Suprapubic skin (tissue), 3 donors: ENCODE results near the gene CYP4F11.

Experiments used
- EP300 ChIP-seq: sonication (generic); formaldehyde crosslinking; IDR thresholded peaks from one replicate; pipeline ENCODE4 v1.6.1; 2017; ENCODE audit warnings: antibody characterized with exemption
- POLR2A ChIP-seq, 2 donors: fragments of 450-650 bp; IDR thresholded peaks; one replicate each; pipeline ENCODE4 v1.6.1; 2017; ENCODE audit warnings: antibody characterized with exemption in 2 of 2, mild to moderate bottlenecking in 2 of 2, moderate library complexity in 2 of 2
- TF ChIP-seq, protein P1 (sequence below), 2 donors: fragments of 200-600 bp in 1 of 2; fragments of 450-650 bp in 1 of 2; sonication (generic) in 1 of 2; IDR thresholded peaks; one replicate each; pipeline ENCODE4 v1.5.1; 2016 to 2019; ENCODE audit warnings: antibody characterized with exemption in 2 of 2, mild to moderate bottlenecking in 1 of 2, moderate library complexity in 1 of 2

DNA sequence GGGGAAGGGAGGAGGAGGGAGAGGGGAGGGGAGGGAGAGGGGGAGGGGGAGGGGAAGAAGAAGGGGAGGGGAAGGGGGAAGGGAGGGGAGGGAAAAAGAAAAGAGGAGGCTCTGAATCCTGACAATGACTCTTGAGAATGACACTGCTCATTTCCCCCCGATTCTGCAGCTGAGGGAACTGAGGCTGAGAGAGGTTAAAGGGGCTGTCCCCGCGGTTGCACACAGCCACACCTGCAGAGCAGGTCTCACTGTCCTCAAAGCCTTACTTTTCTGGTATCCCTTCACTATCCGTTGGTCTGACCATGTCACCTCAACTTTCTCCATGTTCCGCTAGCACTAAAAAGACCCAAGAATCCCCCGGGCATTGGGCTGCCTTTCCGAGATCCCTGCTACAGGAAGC lies 71.9 kb downstream of the CYP4F11 start:
- TF ChIP-seq, protein P1, sequence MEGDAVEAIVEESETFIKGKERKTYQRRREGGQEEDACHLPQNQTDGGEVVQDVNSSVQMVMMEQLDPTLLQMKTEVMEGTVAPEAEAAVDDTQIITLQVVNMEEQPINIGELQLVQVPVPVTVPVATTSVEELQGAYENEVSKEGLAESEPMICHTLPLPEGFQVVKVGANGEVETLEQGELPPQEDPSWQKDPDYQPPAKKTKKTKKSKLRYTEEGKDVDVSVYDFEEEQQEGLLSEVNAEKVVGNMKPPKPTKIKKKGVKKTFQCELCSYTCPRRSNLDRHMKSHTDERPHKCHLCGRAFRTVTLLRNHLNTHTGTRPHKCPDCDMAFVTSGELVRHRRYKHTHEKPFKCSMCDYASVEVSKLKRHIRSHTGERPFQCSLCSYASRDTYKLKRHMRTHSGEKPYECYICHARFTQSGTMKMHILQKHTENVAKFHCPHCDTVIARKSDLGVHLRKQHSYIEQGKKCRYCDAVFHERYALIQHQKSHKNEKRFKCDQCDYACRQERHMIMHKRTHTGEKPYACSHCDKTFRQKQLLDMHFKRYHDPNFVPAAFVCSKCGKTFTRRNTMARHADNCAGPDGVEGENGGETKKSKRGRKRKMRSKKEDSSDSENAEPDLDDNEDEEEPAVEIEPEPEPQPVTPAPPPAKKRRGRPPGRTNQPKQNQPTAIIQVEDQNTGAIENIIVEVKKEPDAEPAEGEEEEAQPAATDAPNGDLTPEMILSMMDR (IDR thresholded peaks at IDR 0.05) = no peak
- no peak for TF ChIP-seq POLR2A (IDR thresholded peaks at IDR 0.05)
- TF ChIP-seq EP300 = no peak
